Measurements from ENCODE around the gene THADA.

DNA sequence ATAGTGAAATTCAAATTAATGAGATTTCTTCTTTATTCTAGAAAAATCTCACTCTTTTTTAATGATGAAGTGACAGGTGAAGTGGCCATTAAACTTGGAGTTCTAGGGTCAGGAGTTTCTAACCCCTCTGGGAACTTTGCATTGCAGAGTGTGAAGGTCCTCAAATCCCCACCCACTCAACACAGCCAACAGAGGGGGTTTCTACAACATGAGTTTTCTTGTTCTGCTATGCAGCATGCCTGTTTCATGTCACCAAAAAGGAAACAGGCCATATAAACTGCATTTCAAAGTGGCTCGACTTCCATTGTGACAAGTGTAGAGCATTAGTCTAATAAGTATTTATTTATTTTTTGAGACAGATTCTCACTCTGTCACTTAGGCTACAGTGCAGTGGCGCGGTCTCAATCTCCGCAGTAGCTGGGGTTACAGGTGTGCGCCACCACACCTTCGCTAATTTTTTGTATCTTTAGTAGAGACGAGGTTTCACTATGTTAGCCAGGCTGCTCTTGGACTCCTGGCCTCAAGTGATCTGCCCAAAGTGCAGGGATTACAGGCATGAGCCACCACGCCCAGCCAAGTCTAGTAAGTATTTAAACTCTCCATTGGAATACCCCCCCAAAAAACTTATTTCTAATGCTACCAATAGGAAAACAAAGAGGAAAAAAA lies 223.3 kb downstream of the THADA start:
- TF ChIP-seq, protein P1, sequence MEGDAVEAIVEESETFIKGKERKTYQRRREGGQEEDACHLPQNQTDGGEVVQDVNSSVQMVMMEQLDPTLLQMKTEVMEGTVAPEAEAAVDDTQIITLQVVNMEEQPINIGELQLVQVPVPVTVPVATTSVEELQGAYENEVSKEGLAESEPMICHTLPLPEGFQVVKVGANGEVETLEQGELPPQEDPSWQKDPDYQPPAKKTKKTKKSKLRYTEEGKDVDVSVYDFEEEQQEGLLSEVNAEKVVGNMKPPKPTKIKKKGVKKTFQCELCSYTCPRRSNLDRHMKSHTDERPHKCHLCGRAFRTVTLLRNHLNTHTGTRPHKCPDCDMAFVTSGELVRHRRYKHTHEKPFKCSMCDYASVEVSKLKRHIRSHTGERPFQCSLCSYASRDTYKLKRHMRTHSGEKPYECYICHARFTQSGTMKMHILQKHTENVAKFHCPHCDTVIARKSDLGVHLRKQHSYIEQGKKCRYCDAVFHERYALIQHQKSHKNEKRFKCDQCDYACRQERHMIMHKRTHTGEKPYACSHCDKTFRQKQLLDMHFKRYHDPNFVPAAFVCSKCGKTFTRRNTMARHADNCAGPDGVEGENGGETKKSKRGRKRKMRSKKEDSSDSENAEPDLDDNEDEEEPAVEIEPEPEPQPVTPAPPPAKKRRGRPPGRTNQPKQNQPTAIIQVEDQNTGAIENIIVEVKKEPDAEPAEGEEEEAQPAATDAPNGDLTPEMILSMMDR (IDR thresholded peaks at IDR 0.05; ENCODE audit: low read depth, low read length) = no peak
- no peak for TF ChIP-seq EZH2phosphoT487 (IDR thresholded peaks at IDR 0.05; ENCODE audit: low read depth)
